A549 (cell line): ENCODE results near the gene KCNJ9. TPM values are rescaled to one million over a fixed set of nuclear protein-coding genes. Genes with fewer than 3 reads are reported as not detected.

Experiments
- ATAC-seq, 2 experiments: fragments of 200-7000 bp in 1 of 2; fragments of >200 bp in 1 of 2; cut with Nextera tagmentation in 1 of 2; cut with Tn5 transposase in 1 of 2; 3 replicates each; pipeline versions ENCODE4 v1.8.0 to v1.9.1; 2018 to 2020; ENCODE audit warnings: mild to moderate bottlenecking in 1 of 2, moderate library complexity in 1 of 2
- CTCF ChIA-PET: fragments of 300-600 bp; sonication (Branson Sonifier 250); formaldehyde crosslinking; extraction: SDS; loops from one replicate; lab custom pipeline; 2021; ENCODE audit warnings: antibody characterized with exemption, inconsistent platforms; lab: Yijun Ruan, JAX
- POLR2A ChIA-PET: fragments of 350-600 bp; formaldehyde crosslinking; extraction: SDS; loops from one replicate; lab custom pipeline; 2021; ENCODE audit warnings: antibody characterized with exemption, inconsistent platforms; lab: Yijun Ruan, JAX
- DNase-seq, 2 experiments: peaks; one replicate each; pipeline versions ENCODE4 v3.0.0 to v3.0.0-alpha.2; 2011 to 2016; ENCODE audit warnings: low read depth in 1 of 2, low spot score in 1 of 2
- FAIRE-seq: peaks from 2 replicates; lab custom pipeline; 2011; peaks lifted over from hg19 to GRCh38; lab: Jason Lieb, UNC
- H3K27ac ChIP-seq, 2 experiments: fragments of >200 bp; sonication (Bioruptor Twin); formaldehyde crosslinking; 3 replicates each; pipeline ENCODE4 v1.5.1; 2016 to 2017
- H3K4me1 ChIP-seq: fragments of >200 bp; sonication (Bioruptor Twin); formaldehyde crosslinking; 3 replicates; pipeline ENCODE4 v1.6.1; 2016
- H3K4me2 ChIP-seq: fragments of >200 bp; sonication (Bioruptor Twin); formaldehyde crosslinking; 3 replicates; pipeline ENCODE4 v1.6.1; 2016
- H3K4me3 ChIP-seq: fragments of >200 bp; sonication (Bioruptor Twin); formaldehyde crosslinking; 3 replicates; pipeline ENCODE4 v1.5.1; 2016
- H3K9me3 ChIP-seq: fragments of >200 bp; sonication (Bioruptor Twin); formaldehyde crosslinking; 3 replicates; pipeline ENCODE4 v1.6.1; 2016
- CBX2 ChIP-seq: fragments of 200-600 bp; sonication (generic); IDR thresholded peaks from 2 replicates; pipeline ENCODE4 v1.6.1; 2016; ENCODE audit warnings: low read depth, mild to moderate bottlenecking, borderline replicate concordance
- CBX8 ChIP-seq: fragments of 200-600 bp; sonication (generic); IDR thresholded peaks from 2 replicates; pipeline ENCODE4 v1.6.1; 2016
- CHD2 ChIP-seq: fragments of 150-350 bp; IDR thresholded peaks from 2 replicates; pipeline ENCODE4 v1.6.1; 2014; ENCODE audit warnings: low read length; ENCODE audit not compliant: partially characterized antibody
- CHD4 ChIP-seq: fragments of 200-600 bp; sonication (generic); IDR thresholded peaks from 2 replicates; pipeline ENCODE4 v1.6.1; 2016; ENCODE audit warnings: antibody characterized with exemption, mild to moderate bottlenecking, borderline replicate concordance
- E2F6 ChIP-seq: IDR thresholded peaks from 2 replicates; pipeline ENCODE4 v1.6.1; 2012; ENCODE audit warnings: low read depth, borderline replicate concordance
- EHF ChIP-seq: fragments of 250-450 bp; sonication (Bioruptor Pico); IDR thresholded peaks from 2 replicates; pipeline ENCODE4 v1.5.0; 2020; ENCODE audit warnings: mild to moderate bottlenecking
- EHMT2 ChIP-seq: fragments of 200-600 bp; sonication (generic); IDR thresholded peaks from 2 replicates; pipeline ENCODE4 v1.6.1; 2016; ENCODE audit warnings: antibody characterized with exemption, low read depth, mild to moderate bottlenecking, moderate library complexity
- ESRRA ChIP-seq: fragments of 150-350 bp; IDR thresholded peaks from 2 replicates; pipeline ENCODE4 v1.6.1; 2014; ENCODE audit warnings: mild to moderate bottlenecking, low read length, borderline replicate concordance
- FOSB ChIP-seq: fragments of 250-450 bp; sonication (Bioruptor Pico); IDR thresholded peaks from 2 replicates; pipeline ENCODE4 v1.5.0; 2020; ENCODE audit warnings: mild to moderate bottlenecking, moderate library complexity
- FOSL2 ChIP-seq, 2 experiments: fragments of 450-650 bp in 1 of 2; fragments of >200 bp in 1 of 2; sonication (Bioruptor Twin) in 1 of 2; formaldehyde crosslinking; IDR thresholded peaks; 2 replicates each; pipeline versions ENCODE4 v1.5.0 to v1.6.1; 2016 to 2020; ENCODE audit warnings: mild to moderate bottlenecking in 1 of 2, moderate library complexity in 1 of 2
- HOXB13 ChIP-seq: fragments of 250-450 bp; sonication (Bioruptor Pico); IDR thresholded peaks from 2 replicates; pipeline ENCODE4 v1.5.0; 2020; ENCODE audit warnings: low read depth, mild to moderate bottlenecking, moderate library complexity
- JUNB ChIP-seq: fragments of >200 bp; sonication (Bioruptor Twin); formaldehyde crosslinking; IDR thresholded peaks from 2 replicates; pipeline ENCODE4 v1.6.1; 2016
- KDM1A ChIP-seq: fragments of 200-600 bp; sonication (generic); IDR thresholded peaks from 2 replicates; pipeline ENCODE4 v1.6.1; 2016; ENCODE audit warnings: low read depth, mild to moderate bottlenecking
- MYC ChIP-seq: IDR thresholded peaks from 2 replicates; pipeline ENCODE4 v1.6.1; 2012; ENCODE audit warnings: mild to moderate bottlenecking, inconsistent platforms, low read length, improper control_type of control experiment, borderline replicate concordance
- NR3C1 ChIP-seq: fragments of >200 bp; sonication (Bioruptor Twin); formaldehyde crosslinking; IDR thresholded peaks from 3 replicates; pipeline ENCODE4 v1.6.1; 2017
- PHF8 ChIP-seq: fragments of 200-600 bp; sonication (generic); IDR thresholded peaks from 2 replicates; pipeline ENCODE4 v1.6.1; 2016; ENCODE audit warnings: low read depth, mild to moderate bottlenecking, antibody characterized with exemption, moderate library complexity, borderline replicate concordance
- POLR2A ChIP-seq: IDR thresholded peaks from 2 replicates; pipeline ENCODE4 v1.6.1; 2012; ENCODE audit warnings: mild to moderate bottlenecking, low read length
- POLR2AphosphoS2 ChIP-seq: conservative IDR thresholded peaks from 2 replicates; pipeline ENCODE4 v1.6.1; 2012; ENCODE audit warnings: low read length, improper control_type of control experiment, inconsistent platforms
- RAD21 ChIP-seq, 2 experiments: fragments of >200 bp in 1 of 2; sonication (Bioruptor Twin) in 1 of 2; formaldehyde crosslinking in 1 of 2; IDR thresholded peaks in 1 of 2; conservative IDR thresholded peaks in 1 of 2; 2 replicates in 1 of 2; 3 replicates in 1 of 2; pipeline ENCODE4 v1.6.1; 2012 to 2018; ENCODE audit warnings: inconsistent platforms in 1 of 2
- RFX5 ChIP-seq: fragments of 450-650 bp; IDR thresholded peaks from 2 replicates; pipeline ENCODE4 v1.7.1; 2014; ENCODE audit warnings: antibody characterized with exemption, mild to moderate bottlenecking, moderate library complexity
- RNF2 ChIP-seq: fragments of 200-600 bp; sonication (generic); IDR thresholded peaks from 2 replicates; pipeline ENCODE4 v1.6.1; 2016; ENCODE audit warnings: low read depth, mild to moderate bottlenecking, antibody characterized with exemption, moderate library complexity, borderline replicate concordance
- TFCP2L1 ChIP-seq: fragments of 250-450 bp; sonication (Bioruptor Pico); IDR thresholded peaks from 2 replicates; pipeline ENCODE4 v1.5.0; 2021; ENCODE audit warnings: mild to moderate bottlenecking
- TP53 ChIP-seq: fragments of 250-450 bp; sonication (Bioruptor Pico); IDR thresholded peaks from 2 replicates; pipeline ENCODE4 v1.5.0; 2021; ENCODE audit warnings: mild to moderate bottlenecking, moderate library complexity
- ZFP36 ChIP-seq: fragments of 450-650 bp; IDR thresholded peaks from 2 replicates; pipeline ENCODE4 v1.6.1; 2014; ENCODE audit warnings: borderline replicate concordance; ENCODE audit not compliant: partially characterized antibody
- WGBS: methylation state at CpG from one replicate; pipeline ENCODE4 v1.1.6; 2017; ENCODE audit errors: missing lambda C conversion rate; 5-methylcytosine and 5-hydroxymethylcytosine counted together
- polyA plus RNA-seq, 4 experiments: library from polyadenylated mRNA; depleted of rRNA in 3 of 4; stranded (reverse); fragments of >200 nt; fragmentation: RNase III in 1 of 4; extraction: RNeasy Plus Mini Kit Qiagen cat#74134 plus additional on column Dnase treatment in 1 of 4; gene quantifications; 2 replicates in 3 of 4; 3 replicates in 1 of 4; pipeline ENCODE4 v1.2.3, GENCODE V29; 2011 to 2017
- TF ChIP-seq, protein P1 (sequence below): fragments of 250-450 bp; sonication (Bioruptor Pico); IDR thresholded peaks from 2 replicates; pipeline ENCODE4 v1.5.0; 2020; ENCODE audit warnings: low read depth, mild to moderate bottlenecking, moderate library complexity
- TF ChIP-seq, protein P2 (sequence below): IDR thresholded peaks from 2 replicates; pipeline ENCODE4 v1.6.1; 2012
- TF ChIP-seq, protein P3 (sequence below): fragments of 200-600 bp; sonication (generic); IDR thresholded peaks from 2 replicates; pipeline ENCODE4 v1.6.1; 2016; ENCODE audit warnings: antibody characterized with exemption, mild to moderate bottlenecking, moderate library complexity

Gene KCNJ9
- polyA plus RNA-seq, 2 of the 4 experiments (the other 2 are of a cell fraction), result not detected

DNA sequence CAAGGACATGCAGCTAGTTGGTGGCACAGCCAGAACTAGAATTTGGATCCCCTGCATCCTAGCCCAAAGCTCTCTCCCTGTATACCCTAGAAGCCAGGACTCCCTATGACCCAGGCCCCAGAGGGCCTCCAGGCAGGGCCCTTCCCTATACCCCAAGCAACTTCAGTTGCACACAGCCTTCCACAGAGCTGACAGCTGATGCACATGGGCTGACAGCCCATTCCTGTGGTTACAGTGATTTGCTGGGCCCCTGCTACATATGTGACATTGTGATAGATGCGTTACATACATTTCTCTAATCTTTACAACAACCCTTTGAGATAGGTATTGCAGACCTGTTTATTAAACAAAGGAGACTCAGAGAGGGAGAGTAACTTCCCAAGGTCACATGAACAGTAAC lies 40.0 kb downstream of the KCNJ9 start:
- 100% methylated on average over 1 of the region's 1 CpG for WGBS
- POLR2A ChIA-PET, result no interaction called here
- FAIRE-seq, result no peak

DNA sequence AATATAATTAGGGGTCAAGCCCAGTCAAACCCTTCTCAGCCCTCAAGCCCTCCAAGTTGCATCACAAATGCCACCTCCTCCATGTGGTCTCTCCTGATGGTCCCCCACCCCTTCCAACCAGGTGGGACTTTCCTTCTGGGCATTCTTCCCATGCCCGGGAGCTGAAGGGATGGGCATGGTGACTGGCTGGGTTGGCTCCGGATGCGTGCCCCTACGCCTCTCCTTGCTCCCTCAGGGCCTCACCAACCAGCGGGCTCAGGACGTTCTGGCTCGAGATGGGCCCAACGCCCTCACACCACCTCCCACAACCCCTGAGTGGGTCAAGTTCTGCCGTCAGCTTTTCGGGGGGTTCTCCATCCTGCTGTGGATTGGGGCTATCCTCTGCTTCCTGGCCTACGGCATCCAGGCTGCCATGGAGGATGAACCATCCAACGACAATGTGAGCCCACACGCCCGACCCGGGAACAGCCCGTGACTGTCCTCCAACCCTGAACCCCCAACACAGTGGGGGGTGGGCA lies 41.7 kb downstream of the KCNJ9 start:
- no peaks in the 10 kb centered on the region for H3K9me3 ChIP-seq
- no peak overlapping the region for H3K4me2 ChIP-seq
- POLR2A ChIA-PET, result interaction anchor here (0.6 kb wide), 1 partner anchor 22 kb away, joined by 3 read pairs; no protein-coding TSS in a partner anchor
- ATAC-seq, result no peak
- TF ChIP-seq RFX5 (no peak), NR3C1 (no peak), KDM1A (no peak)
- TF ChIP-seq, all 56 proteins: peak for 0
- Histone ChIP-seq H3K4me1 (peaks cover 44% of the 10 kb centered on the region), H3K27ac (peak overlapping the region; percentile 85 to 93), H3K4me3 (no peak overlapping the region)
- CTCF ChIA-PET, result interaction anchor here (1.1 to 23.7 kb wide), 6 partner anchors 9 to 254 kb away, joined by 4 to 222 read pairs (median 6); no protein-coding TSS in a partner anchor
- 89% methylated on average over 16 of the region's 16 CpGs for WGBS
- DNase-seq (no peak), FAIRE-seq (no peak)

More for the DNA sequence above, 40.0 kb downstream of the KCNJ9 start:
- ATAC-seq (no peak), DNase-seq (no peak)
- CTCF ChIA-PET, result interaction anchor here (0.8 to 23.7 kb wide), 6 partner anchors 9 to 131 kb away, joined by 3 to 222 read pairs (median 3); no protein-coding TSS in a partner anchor
- Histone ChIP-seq H3K27ac (peak overlapping the region; percentile 41 to 60; a peak in 5 of 6 replicates), H3K4me3 (no peak overlapping the region), H3K9me3 (no peaks in the 10 kb centered on the region), H3K4me2 (no peak overlapping the region), H3K4me1 (peaks cover 52% of the 10 kb centered on the region)
- no peak for TF ChIP-seq E2F6
- TF ChIP-seq, protein P1, sequence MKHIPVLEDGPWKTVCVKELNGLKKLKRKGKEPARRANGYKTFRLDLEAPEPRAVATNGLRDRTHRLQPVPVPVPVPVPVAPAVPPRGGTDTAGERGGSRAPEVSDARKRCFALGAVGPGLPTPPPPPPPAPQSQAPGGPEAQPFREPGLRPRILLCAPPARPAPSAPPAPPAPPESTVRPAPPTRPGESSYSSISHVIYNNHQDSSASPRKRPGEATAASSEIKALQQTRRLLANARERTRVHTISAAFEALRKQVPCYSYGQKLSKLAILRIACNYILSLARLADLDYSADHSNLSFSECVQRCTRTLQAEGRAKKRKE (CRISPR knock-in tag), result no peak
- TF ChIP-seq TP53 (CRISPR knock-in tag), result no peak
- no peak for TF ChIP-seq ESRRA
- TF ChIP-seq, protein P2, sequence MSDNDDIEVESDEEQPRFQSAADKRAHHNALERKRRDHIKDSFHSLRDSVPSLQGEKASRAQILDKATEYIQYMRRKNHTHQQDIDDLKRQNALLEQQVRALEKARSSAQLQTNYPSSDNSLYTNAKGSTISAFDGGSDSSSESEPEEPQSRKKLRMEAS, result no peak
- no peak for TF ChIP-seq MYC
- TF ChIP-seq HOXB13 (CRISPR knock-in tag), result no peak
- TF ChIP-seq RFX5, result no peak

DNA sequence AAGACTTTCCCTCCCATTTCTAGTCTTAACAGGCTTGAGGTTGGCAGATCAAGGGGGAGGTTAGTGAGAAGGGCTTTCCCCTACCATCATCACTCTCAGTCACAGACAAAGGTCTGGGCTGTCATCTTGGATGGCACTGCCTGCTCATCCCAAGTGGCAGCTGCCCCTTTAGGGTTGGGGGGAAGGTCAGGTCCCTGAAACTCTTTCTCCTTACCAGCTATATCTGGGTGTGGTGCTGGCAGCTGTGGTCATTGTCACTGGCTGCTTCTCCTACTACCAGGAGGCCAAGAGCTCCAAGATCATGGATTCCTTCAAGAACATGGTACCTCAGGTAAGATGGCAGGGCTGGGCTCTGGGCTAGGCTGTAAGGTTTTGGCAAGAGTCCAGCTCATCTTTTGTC lies 42.4 kb downstream of the KCNJ9 start:
- peak overlapping the region; percentile 64 for H3K4me2 ChIP-seq
- FAIRE-seq (no peak), ATAC-seq (no peak), DNase-seq (no peak)
- no peaks in the 10 kb centered on the region for H3K9me3 ChIP-seq
- H3K27ac ChIP-seq, result peak overlapping the region; percentile 85 to 93
- POLR2A ChIA-PET, result no interaction called here
- peaks cover 46% of the 10 kb centered on the region for H3K4me1 ChIP-seq
- CTCF ChIA-PET, result interaction anchor here (0.7 to 23.7 kb wide), 9 partner anchors 10 to 253 kb away, joined by 3 to 222 read pairs (median 5); partner anchors contain the start of gene PEA15
- H3K4me3 ChIP-seq, result no peak overlapping the region
- TF ChIP-seq EHF (CRISPR knock-in tag) (no peak), RNF2 (no peak), CHD2 (no peak), JUNB (no peak), FOSB (no peak), CBX2 (no peak), TP53 (CRISPR knock-in tag) (no peak), POLR2AphosphoS2 (no peak), FOSL2 (IDR thresholded peaks at IDR 0.05) (no peak), FOSL2 (CRISPR knock-in tag; IDR thresholded peaks at IDR 0.05) (no peak), RAD21 (conservative IDR thresholded peaks at IDR 0.05 in 1 of 2, IDR thresholded peaks at IDR 0.05 in 1 of 2) (no peak), ZFP36 (no peak), TFCP2L1 (CRISPR knock-in tag) (no peak), PHF8 (no peak), CBX8 (no peak), EHMT2 (no peak), POLR2A (no peak), CHD4 (no peak)
- TF ChIP-seq, protein P3, sequence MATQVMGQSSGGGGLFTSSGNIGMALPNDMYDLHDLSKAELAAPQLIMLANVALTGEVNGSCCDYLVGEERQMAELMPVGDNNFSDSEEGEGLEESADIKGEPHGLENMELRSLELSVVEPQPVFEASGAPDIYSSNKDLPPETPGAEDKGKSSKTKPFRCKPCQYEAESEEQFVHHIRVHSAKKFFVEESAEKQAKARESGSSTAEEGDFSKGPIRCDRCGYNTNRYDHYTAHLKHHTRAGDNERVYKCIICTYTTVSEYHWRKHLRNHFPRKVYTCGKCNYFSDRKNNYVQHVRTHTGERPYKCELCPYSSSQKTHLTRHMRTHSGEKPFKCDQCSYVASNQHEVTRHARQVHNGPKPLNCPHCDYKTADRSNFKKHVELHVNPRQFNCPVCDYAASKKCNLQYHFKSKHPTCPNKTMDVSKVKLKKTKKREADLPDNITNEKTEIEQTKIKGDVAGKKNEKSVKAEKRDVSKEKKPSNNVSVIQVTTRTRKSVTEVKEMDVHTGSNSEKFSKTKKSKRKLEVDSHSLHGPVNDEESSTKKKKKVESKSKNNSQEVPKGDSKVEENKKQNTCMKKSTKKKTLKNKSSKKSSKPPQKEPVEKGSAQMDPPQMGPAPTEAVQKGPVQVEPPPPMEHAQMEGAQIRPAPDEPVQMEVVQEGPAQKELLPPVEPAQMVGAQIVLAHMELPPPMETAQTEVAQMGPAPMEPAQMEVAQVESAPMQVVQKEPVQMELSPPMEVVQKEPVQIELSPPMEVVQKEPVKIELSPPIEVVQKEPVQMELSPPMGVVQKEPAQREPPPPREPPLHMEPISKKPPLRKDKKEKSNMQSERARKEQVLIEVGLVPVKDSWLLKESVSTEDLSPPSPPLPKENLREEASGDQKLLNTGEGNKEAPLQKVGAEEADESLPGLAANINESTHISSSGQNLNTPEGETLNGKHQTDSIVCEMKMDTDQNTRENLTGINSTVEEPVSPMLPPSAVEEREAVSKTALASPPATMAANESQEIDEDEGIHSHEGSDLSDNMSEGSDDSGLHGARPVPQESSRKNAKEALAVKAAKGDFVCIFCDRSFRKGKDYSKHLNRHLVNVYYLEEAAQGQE, result no peak
